Measurements from ENCODE around the gene PCBP4.

- TF ChIP-seq, protein P1, sequence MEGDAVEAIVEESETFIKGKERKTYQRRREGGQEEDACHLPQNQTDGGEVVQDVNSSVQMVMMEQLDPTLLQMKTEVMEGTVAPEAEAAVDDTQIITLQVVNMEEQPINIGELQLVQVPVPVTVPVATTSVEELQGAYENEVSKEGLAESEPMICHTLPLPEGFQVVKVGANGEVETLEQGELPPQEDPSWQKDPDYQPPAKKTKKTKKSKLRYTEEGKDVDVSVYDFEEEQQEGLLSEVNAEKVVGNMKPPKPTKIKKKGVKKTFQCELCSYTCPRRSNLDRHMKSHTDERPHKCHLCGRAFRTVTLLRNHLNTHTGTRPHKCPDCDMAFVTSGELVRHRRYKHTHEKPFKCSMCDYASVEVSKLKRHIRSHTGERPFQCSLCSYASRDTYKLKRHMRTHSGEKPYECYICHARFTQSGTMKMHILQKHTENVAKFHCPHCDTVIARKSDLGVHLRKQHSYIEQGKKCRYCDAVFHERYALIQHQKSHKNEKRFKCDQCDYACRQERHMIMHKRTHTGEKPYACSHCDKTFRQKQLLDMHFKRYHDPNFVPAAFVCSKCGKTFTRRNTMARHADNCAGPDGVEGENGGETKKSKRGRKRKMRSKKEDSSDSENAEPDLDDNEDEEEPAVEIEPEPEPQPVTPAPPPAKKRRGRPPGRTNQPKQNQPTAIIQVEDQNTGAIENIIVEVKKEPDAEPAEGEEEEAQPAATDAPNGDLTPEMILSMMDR (IDR thresholded peaks at IDR 0.05) = no peak
- no peak for TF ChIP-seq EZH2 (IDR thresholded peaks at IDR 0.05; ENCODE audit: borderline replicate concordance, insufficient read depth, low read depth, low read length, poor library complexity, severe bottlenecking)
Observed at GRCh38 chr3:51997172-51997571, 29.9 kb upstream of the PCBP4 start.

All from B cell (primary cell).